Keratinocyte (primary cell): ENCODE measurements around the gene MRPS23. TPM values are rescaled to one million over a fixed set of nuclear protein-coding genes. Genes with fewer than 3 reads are reported as not detected.

Source experiments
- DNase-seq: peaks from one replicate; pipeline ENCODE4 v3.0.0-alpha.2; 2011; ENCODE audit warnings: low read depth, missing footprints, low spot score
- FAIRE-seq: peaks from 2 replicates; lab custom pipeline; 2011; peaks lifted over from hg19 to GRCh38; lab: Jason Lieb, UNC
- H2AFZ ChIP-seq: 2 replicates; pipeline ENCODE4 v1.6.0; 2012; ENCODE audit warnings: low read length, control low read depth, inconsistent platforms; ENCODE audit not compliant: control insufficient read depth
- H3K27ac ChIP-seq: 2 replicates; pipeline ENCODE4 v1.5.1; 2011; ENCODE audit warnings: low read length; ENCODE audit not compliant: control insufficient read depth, insufficient read depth
- H3K27me3 ChIP-seq: 3 replicates; pipeline ENCODE4 v1.6.0; 2011; ENCODE audit warnings: low read length; ENCODE audit not compliant: control insufficient read depth, insufficient read depth; ENCODE audit errors: extremely low read depth
- H3K36me3 ChIP-seq, 2 experiments: 2 replicates in 1 of 2; 3 replicates in 1 of 2; pipeline ENCODE4 v1.5.1; 2011; ENCODE audit warnings: low read length in 2 of 2, mild to moderate bottlenecking in 1 of 2; ENCODE audit not compliant: control insufficient read depth in 2 of 2, insufficient read depth in 2 of 2; ENCODE audit errors: extremely low read depth in 1 of 2
- H3K4me1 ChIP-seq: 3 replicates; pipeline ENCODE4 v1.5.1; 2011; ENCODE audit warnings: low read length; ENCODE audit not compliant: control insufficient read depth, insufficient read depth; ENCODE audit errors: extremely low read depth
- H3K4me2 ChIP-seq: 3 replicates; pipeline ENCODE4 v1.6.0; 2011; ENCODE audit warnings: low read depth, low read length; ENCODE audit not compliant: control insufficient read depth, insufficient read depth; ENCODE audit errors: extremely low read depth
- H3K4me3 ChIP-seq, 3 experiments: fragments of 200-600 bp in 1 of 3; sonication (generic) in 1 of 3; 2 replicates in 2 of 3; 3 replicates in 1 of 3; pipeline ENCODE4 v1.5.1; 2011 to 2016; ENCODE audit warnings: low read length in 3 of 3, mild to moderate bottlenecking in 3 of 3, control low read depth in 2 of 3, inconsistent platforms in 1 of 3, low read depth in 1 of 3, mixed read lengths in 1 of 3, mixed run types in 1 of 3, moderate library complexity in 1 of 3; ENCODE audit not compliant: control insufficient read depth in 2 of 3, insufficient read depth in 2 of 3; ENCODE audit errors: extremely low read depth in 1 of 3
- H3K79me2 ChIP-seq: 2 replicates; pipeline ENCODE4 v1.6.0; 2012; ENCODE audit warnings: low read length; ENCODE audit not compliant: control insufficient read depth, insufficient read depth
- H3K9ac ChIP-seq: 3 replicates; pipeline ENCODE4 v1.6.0; 2011; ENCODE audit warnings: low read length; ENCODE audit not compliant: control insufficient read depth, insufficient read depth; ENCODE audit errors: extremely low read depth
- H3K9me1 ChIP-seq: 3 replicates; pipeline ENCODE4 v1.6.0; 2011; ENCODE audit warnings: low read length; ENCODE audit not compliant: control insufficient read depth, insufficient read depth; ENCODE audit errors: extremely low read depth
- H3K9me3 ChIP-seq: 2 replicates; pipeline ENCODE4 v1.5.1; 2012; ENCODE audit warnings: low read depth, low read length; ENCODE audit not compliant: control insufficient read depth
- H4K20me1 ChIP-seq: 3 replicates; pipeline ENCODE4 v1.6.0; 2011; ENCODE audit warnings: low read length; ENCODE audit not compliant: control insufficient read depth, insufficient read depth; ENCODE audit errors: extremely low read depth
- CTCF ChIP-seq, 3 experiments: IDR thresholded peaks in 1 of 3; conservative IDR thresholded peaks in 1 of 3; optimal IDR thresholded peaks in 1 of 3; 2 replicates in 2 of 3; 3 replicates in 1 of 3; pipeline versions ENCODE3 to v1.5.1; 2011; ENCODE audit warnings: low read length in 3 of 3, mild to moderate bottlenecking in 3 of 3, moderate library complexity in 2 of 3, control low read depth in 1 of 3, inconsistent platforms in 1 of 3; ENCODE audit not compliant: insufficient read depth in 2 of 3; ENCODE audit errors: extremely low read depth in 1 of 3
- EZH2 ChIP-seq: IDR thresholded peaks from one replicate; pipeline ENCODE4 v1.6.1; 2012; ENCODE audit warnings: inconsistent platforms, mild to moderate bottlenecking, low read length, moderate library complexity
- dilution Hi-C: fragments of 300-500 bp; cut with MboI; formaldehyde crosslinking; loops from one replicate; pipeline ENCODE4 v1.7.0; 2020; ENCODE audit warnings: low sequenced_read_pairs; ENCODE audit not compliant: extremely low pct_ligation_motif_present
- polyA plus RNA-seq, 5 experiments: library from polyadenylated mRNA; depleted of rRNA in 3 of 5; stranded (reverse) in 3 of 5; stranded (forward) in 1 of 5; unstranded in 1 of 5; fragments of >200 nt; gene quantifications; 1 replicate in 1 of 5; 2 replicates in 3 of 5; 3 replicates in 1 of 5; pipeline versions ENCODE4 v1.2.1 to v1.2.3, GENCODE V29; 2011 to 2012; ENCODE audit warnings: missing spikeins in 2 of 5, low read depth in 1 of 5, low replicate concordance in 1 of 5

Gene MRPS23
- polyA plus RNA-seq, 1 donor (not counting 4 experiments of a cell fraction or from before 2014, with no cell fraction given) = 57.3 TPM

- Histone ChIP-seq H3K4me2 (peak overlapping the region; percentile 71), H3K9me3 (no peaks in the 10 kb centered on the region), H3K36me3 (no peaks in the 10 kb centered on the region), H3K27ac (peak overlapping the region; percentile 72), H3K9ac (peak overlapping the region; percentile 34), H3K9me1 (peaks cover 2% of the 10 kb centered on the region), H3K4me1 (peaks cover 33% of the 10 kb centered on the region), H4K20me1 (no peaks in the 10 kb centered on the region), H2AFZ (no peak overlapping the region), H3K79me2 (no peaks in the 10 kb centered on the region), H3K27me3 (no peaks in the 10 kb centered on the region), H3K4me3 (no peak overlapping the region)
- no peak for DNase-seq
- TF ChIP-seq EZH2 (no peak), CTCF (optimal IDR thresholded peaks at IDR 0.05 in 1 of 3, IDR thresholded peaks at IDR 0.05 in 1 of 3, conservative IDR thresholded peaks at IDR 0.05 in 1 of 3; ENCODE audit: extremely low read depth in 1 of 3, insufficient read depth in 2 of 3, low read length in 3 of 3) (peak; percentile 95 to 100 (median 99))
- FAIRE-seq = peak; percentile 92
- dilution Hi-C loops = no loop called here
These were observed 42.4 kb upstream of the MRPS23 start for GRCh38 chr17:57892146-57892819.

GRCh38 chr17:57890857-57891232 lies 41.0 kb upstream of the MRPS23 start:
- H3K27ac ChIP-seq = no peak overlapping the region
- H3K27me3 ChIP-seq = no peaks in the 10 kb centered on the region
- peaks cover 33% of the 10 kb centered on the region for H3K4me1 ChIP-seq
- DNase-seq = no peak
- H2AFZ ChIP-seq = no peak overlapping the region
- dilution Hi-C loops = no loop called here
- peak overlapping the region; percentile 28 for H3K4me2 ChIP-seq
- no peak overlapping the region for H3K4me3 ChIP-seq
- H3K9ac ChIP-seq = no peak overlapping the region
- no peak for FAIRE-seq
- H3K36me3 ChIP-seq = no peaks in the 10 kb centered on the region
- no peaks in the 10 kb centered on the region for H4K20me1 ChIP-seq
- peaks cover 2% of the 10 kb centered on the region for H3K9me1 ChIP-seq
- TF ChIP-seq CTCF (optimal IDR thresholded peaks at IDR 0.05 in 1 of 3, IDR thresholded peaks at IDR 0.05 in 1 of 3, conservative IDR thresholded peaks at IDR 0.05 in 1 of 3; ENCODE audit: extremely low read depth in 1 of 3, insufficient read depth in 2 of 3, low read length in 3 of 3) (no peak), EZH2 (no peak)
- H3K79me2 ChIP-seq = no peaks in the 10 kb centered on the region
- no peaks in the 10 kb centered on the region for H3K9me3 ChIP-seq
